GM21529 (cell line): ENCODE measurements around the gene GLTPD2.

Experiments
- ATAC-seq: cut with Tn5 transposase; IDR thresholded peaks from one replicate; pipeline ENCODE4 v1.9.1; 2021; ENCODE audit not compliant: unreplicated experiment

The GLTPD2 gene

GRCh38 chr17:4771519-4772234 lies 17.1 kb upstream of the GLTPD2 start, which contains the start of gene TM4SF5:
TM4SF5 (plus strand) TSS chr17:4771886; CDS start chr17:4771923, 37 bp downstream.
- no peak for ATAC-seq

GRCh38 chr17:4772235-4772613 lies 16.5 kb upstream of the GLTPD2 start:
- no peak for ATAC-seq

GRCh38 chr17:4777969-4778760 lies 10.6 kb upstream of the GLTPD2 start:
- no peak for ATAC-seq

GRCh38 chr17:4780325-4780955 lies 8.3 kb upstream of the GLTPD2 start:
- ATAC-seq = no peak

GRCh38 chr17:4782652-4783051 lies 6.1 kb upstream of the GLTPD2 start:
- no peak for ATAC-seq

GRCh38 chr17:4785311-4786105 lies 3.3 kb upstream of the GLTPD2 start:
- no peak for ATAC-seq

GRCh38 chr17:4786106-4786511 lies 2.7 kb upstream of the GLTPD2 start, which contains the start of gene VMO1:
VMO1 (minus strand) TSS chr17:4786364; CDS start chr17:4786352, 12 bp downstream.
- ATAC-seq = no peak

- no peak for ATAC-seq
These were observed 2.2 kb upstream of the GLTPD2 start for GRCh38 chr17:4786516-4786915.

GRCh38 chr17:4788159-4788806 lies 481 bp upstream of the GLTPD2 start:
- ATAC-seq = no peak

GRCh38 chr17:4789701-4789950 lies 862 bp downstream of the GLTPD2 start:
- no peak for ATAC-seq

- ATAC-seq = peak; percentile 80
These were observed 1.4 kb downstream of the GLTPD2 start for GRCh38 chr17:4789951-4790704.

- no peak for ATAC-seq
These were observed 1.9 kb downstream of the GLTPD2 start for GRCh38 chr17:4790705-4791088.

GRCh38 chr17:4795168-4795567 lies 6.4 kb downstream of the GLTPD2 start:
- no peak for ATAC-seq

- no peak for ATAC-seq
These were observed 7.8 kb downstream of the GLTPD2 start for GRCh38 chr17:4796552-4796920.

GRCh38 chr17:4800462-4801196 lies 11.9 kb downstream of the GLTPD2 start:
- no peak for ATAC-seq

- no peak for ATAC-seq
These were observed 13.5 kb downstream of the GLTPD2 start, which contains the start of gene C17orf114 for GRCh38 chr17:4802228-4802627. C17orf114 (minus strand) TSS chr17:4802328.

- no peak for ATAC-seq
These were observed 17.7 kb downstream of the GLTPD2 start for GRCh38 chr17:4806456-4806776.

GRCh38 chr17:4806777-4807604 lies 18.2 kb downstream of the GLTPD2 start, which contains the start of gene PLD2:
PLD2 (plus strand) TSS chr17:4807152; CDS start chr17:4807773, 621 bp downstream.
- ATAC-seq = peak; percentile 90
